Peyer's patch (tissue), 4 donors: Measurements from ENCODE around the gene C11orf65.

Source experiments
- CTCF ChIP-seq, 6 experiments: fragments of 450-650 bp in 4 of 6; fragments of 200-600 bp in 2 of 6; sonication (generic) in 1 of 6; IDR thresholded peaks; one replicate each; pipeline ENCODE4 v1.5.1; 2017 to 2019; ENCODE audit warnings: antibody characterized with exemption in 6 of 6, mild to moderate bottlenecking in 3 of 6, moderate library complexity in 1 of 6
- POLR2A ChIP-seq, 2 donors: fragments of 450-650 bp; IDR thresholded peaks; one replicate each; pipeline ENCODE4 v1.5.1; 2017; ENCODE audit warnings: antibody characterized with exemption in 2 of 2, mild to moderate bottlenecking in 2 of 2, moderate library complexity in 2 of 2

- TF ChIP-seq POLR2A (IDR thresholded peaks at IDR 0.05) (no peak), CTCF (IDR thresholded peaks at IDR 0.05) (no peak)
These were observed 115.9 kb downstream of the C11orf65 start for GRCh38 chr11:108351468-108351867.
